AG04450 (cell line): ENCODE data around the gene GOLGA1. TPM values are rescaled to one million over a fixed set of nuclear protein-coding genes. Genes with fewer than 3 reads are reported as not detected.

Experiments used
- CTCF ChIA-PET: fragments of 300-600, 350-600 bp; formaldehyde crosslinking; extraction: SDS; loops from one replicate; lab custom pipeline; 2022; ENCODE audit warnings: antibody characterized with exemption, inconsistent platforms; lab: Charles Lee
- POLR2A ChIA-PET: fragments of 350-600 bp; formaldehyde crosslinking; extraction: SDS; loops from one replicate; lab custom pipeline; 2021; ENCODE audit warnings: antibody characterized with exemption, inconsistent platforms; lab: Yijun Ruan, JAX
- DNase-seq: peaks from one replicate; pipeline ENCODE4 v3.0.0-alpha.2; 2011; ENCODE audit warnings: low read depth, low spot score
- H3K27ac ChIP-seq: one replicate; pipeline ENCODE4 v1.5.1; 2012; ENCODE audit warnings: low read depth, low read length, control low read depth
- H3K27me3 ChIP-seq: one replicate; pipeline ENCODE4 v1.6.0; 2012; ENCODE audit warnings: low read length; ENCODE audit not compliant: control insufficient read depth, insufficient read depth
- H3K4me3 ChIP-seq: 2 replicates; pipeline ENCODE4 v1.5.1; 2011; ENCODE audit warnings: mild to moderate bottlenecking, low read depth, low read length, control low read depth
- H3K9me3 ChIP-seq: 2 replicates; pipeline ENCODE4 v1.5.1; 2012; ENCODE audit warnings: low read length; ENCODE audit not compliant: control insufficient read depth, insufficient read depth
- CTCF ChIP-seq: IDR thresholded peaks from 2 replicates; pipeline ENCODE4 v1.5.1; 2011; ENCODE audit warnings: low read depth, low read length, control low read depth, inconsistent platforms
- polyA plus RNA-seq: library from polyadenylated mRNA; depleted of rRNA; stranded (reverse); fragments of >200 nt; gene quantifications from 2 replicates; pipeline ENCODE4 v1.2.3, GENCODE V29; 2011

GOLGA1 gene
- polyA plus RNA-seq, 1 experiment = 13.1 TPM

DNA sequence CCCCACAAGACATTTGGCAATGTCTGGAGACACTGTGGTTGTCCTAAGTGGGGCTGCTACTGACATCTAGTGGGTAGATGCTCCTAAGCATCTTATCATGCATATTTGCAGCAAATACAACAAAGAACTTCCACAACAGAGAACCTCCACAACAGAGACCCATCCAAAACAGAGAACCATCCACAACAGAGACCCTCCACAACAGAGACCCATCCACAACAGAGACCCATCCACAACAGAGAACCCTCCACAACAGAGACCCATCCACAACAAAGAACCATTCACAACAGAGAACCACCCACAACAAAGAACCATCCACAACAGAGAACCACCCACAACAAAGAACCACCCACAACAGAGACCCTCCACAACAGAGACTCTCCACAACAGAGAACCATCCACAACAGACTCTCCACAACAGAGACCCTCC is 46.1 kb downstream of the GOLGA1 start:
- POLR2A ChIA-PET = no interaction called here
- CTCF ChIA-PET = interaction anchor here (0.6 to 1.9 kb wide), 10 partner anchors 10 to 272 kb away, joined by 3 to 38 read pairs (median 3); partner anchors contain the start of genes NR6A1 and WDR38

DNA sequence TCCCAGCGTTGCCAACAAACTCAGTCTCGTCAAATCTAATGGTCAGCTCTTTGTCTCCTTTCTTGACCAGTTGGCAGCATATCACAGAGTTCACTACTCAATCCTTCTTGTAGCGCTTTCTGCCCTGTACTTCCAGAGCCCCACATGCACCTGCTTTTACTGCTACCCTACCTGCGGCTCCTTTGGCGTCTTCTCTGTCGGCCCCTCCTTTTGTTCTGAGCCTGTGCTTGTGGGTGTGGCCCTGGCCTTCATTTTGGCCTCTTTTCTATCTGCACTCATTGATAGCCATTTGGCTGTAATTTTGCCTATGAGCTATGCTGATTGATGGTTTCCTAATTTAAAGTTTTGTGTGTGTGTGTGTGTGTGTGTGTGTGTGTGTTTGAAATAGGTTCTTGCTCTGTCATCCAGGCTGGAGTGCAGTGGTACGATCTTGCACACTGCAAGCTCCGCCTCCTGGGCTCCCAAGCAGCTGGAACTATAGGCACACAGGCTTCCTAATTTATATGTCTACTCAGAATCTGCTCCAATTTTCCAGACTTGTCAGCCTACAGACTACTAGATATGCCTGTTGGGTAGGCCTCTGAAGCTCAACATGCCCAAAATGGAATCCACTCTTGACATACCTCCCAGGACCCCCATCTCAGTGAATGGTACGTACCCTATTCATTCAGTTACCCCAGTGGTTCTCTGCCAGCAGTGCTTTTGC is 46.7 kb downstream of the GOLGA1 start:
- ChIA-PET POLR2A (no interaction called here), CTCF (interaction anchor here (0.6 to 1.9 kb wide), 14 partner anchors 8 to 272 kb away, joined by 3 to 38 read pairs (median 4); partner anchors contain the start of genes NR6A1 and WDR38)
- Histone ChIP-seq H3K27ac (no peak overlapping the region), H3K4me3 (no peak overlapping the region), H3K9me3 (no peaks in the 10 kb centered on the region), H3K27me3 (no peaks in the 10 kb centered on the region)
- TF ChIP-seq CTCF = no peak
- DNase-seq = no peak

More for the DNA sequence above, 46.1 kb downstream of the GOLGA1 start:
- Histone ChIP-seq H3K27me3 (no peaks in the 10 kb centered on the region), H3K27ac (no peak overlapping the region), H3K4me3 (no peak overlapping the region), H3K9me3 (no peaks in the 10 kb centered on the region)
- TF ChIP-seq CTCF = peak; percentile 70
- DNase-seq = no peak

DNA sequence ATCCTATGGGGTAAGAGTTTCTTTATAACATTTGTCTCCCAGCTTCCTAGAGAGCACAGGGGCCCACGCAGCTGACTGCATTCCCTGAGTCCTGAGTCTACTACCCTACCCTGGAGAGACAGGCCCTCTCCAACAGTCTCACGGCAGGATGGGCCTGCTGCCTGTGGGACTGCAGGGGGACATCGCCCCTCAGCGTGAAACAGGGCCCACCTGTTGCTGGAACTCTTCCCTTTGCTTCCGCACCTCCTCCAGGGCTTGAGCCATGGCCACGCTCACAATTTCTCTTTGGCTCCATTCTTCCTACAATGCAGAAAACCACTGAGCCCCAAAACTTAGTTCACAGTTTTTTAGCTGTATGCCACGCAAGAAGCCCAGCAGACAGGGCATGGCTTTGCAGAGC is 50.7 kb downstream of the GOLGA1 start:
- ChIA-PET CTCF (no interaction called here), POLR2A (no interaction called here)
- no peak for TF ChIP-seq CTCF
- Histone ChIP-seq H3K9me3 (no peaks in the 10 kb centered on the region; the same call in 1 of the 2 replicates), H3K27ac (no peak overlapping the region), H3K4me3 (no peak overlapping the region), H3K27me3 (no peaks in the 10 kb centered on the region)
- DNase-seq = no peak

- DNase-seq = no peak
- no peak for TF ChIP-seq CTCF
- H3K27ac ChIP-seq = no peak overlapping the region
- POLR2A ChIA-PET = no interaction called here
- no peaks in the 10 kb centered on the region for H3K27me3 ChIP-seq
- CTCF ChIA-PET = no interaction called here
- H3K4me3 ChIP-seq = no peak overlapping the region
- no peaks in the 10 kb centered on the region; the same call in 1 of the 2 replicates for H3K9me3 ChIP-seq
These were observed 51.9 kb downstream of the GOLGA1 start for GRCh38 chr9:124889006-124889405.

GRCh38 chr9:124887832-124888231 is 53.1 kb downstream of the GOLGA1 start:
- TF ChIP-seq CTCF = no peak
- H3K4me3 ChIP-seq = no peak overlapping the region
- H3K27me3 ChIP-seq = no peaks in the 10 kb centered on the region
- DNase-seq = no peak
- H3K27ac ChIP-seq = no peak overlapping the region
- CTCF ChIA-PET = no interaction called here
- H3K9me3 ChIP-seq = no peaks in the 10 kb centered on the region; the same call in 1 of the 2 replicates
- POLR2A ChIA-PET = interaction anchor here (0.6 kb wide), 1 partner anchor 49 kb away, joined by 6 read pairs; no protein-coding TSS in a partner anchor
